H1 (cell line): ENCODE data around the gene PTPN7. TPM values are rescaled to one million over a fixed set of nuclear protein-coding genes. Genes with fewer than 3 reads are reported as not detected.

Source experiments
- CHD1 ChIP-seq: IDR thresholded peaks from 2 replicates; pipeline ENCODE4 v1.6.1; 2012; ENCODE audit warnings: low read depth, low read length, improper control_type of control experiment
- JUND ChIP-seq: IDR thresholded peaks from 2 replicates; pipeline ENCODE4 v1.6.1; 2011; ENCODE audit warnings: mild to moderate bottlenecking, improper control_type of control experiment, low read length
- POU5F1 ChIP-seq: IDR thresholded peaks from 2 replicates; pipeline ENCODE4 v1.6.1; 2011; ENCODE audit warnings: low read depth, mild to moderate bottlenecking, low read length, moderate library complexity
- polyA plus RNA-seq, 7 experiments: library from polyadenylated mRNA; depleted of rRNA in 3 of 7; stranded (reverse) in 5 of 7; unstranded in 2 of 7; fragments of >200 nt in 5 of 7; fragments of 200-250 nt in 2 of 7; gene quantifications; 1 replicate in 5 of 7; 2 replicates in 1 of 7; 4 replicates in 1 of 7; pipeline versions ENCODE4 v1.2.1 to v1.2.3, GENCODE V29; 2011 to 2013; ENCODE audit warnings: missing spikeins in 2 of 7, mixed read lengths in 2 of 7
- total RNA-seq: library from RNA; stranded (reverse); fragmentation: NEBNext Ultra II Directional; extraction: Animal tissue kit (Norgen Biotek cat#: 25700); gene quantifications from 2 replicates; pipeline ENCODE4 v1.2.1, GENCODE V29; 2021

The PTPN7 gene
- total and polyA plus RNA-seq, 2 of the 8 experiments (the other 6 are each of a cell fraction or from before 2014, with no cell fraction given) = 0.20 TPM; not detected in 1

- no peak for TF ChIP-seq JUND
- no peak for TF ChIP-seq POU5F1
- TF ChIP-seq CHD1 = no peak
These were observed 53.1 kb downstream of the PTPN7 start (continued) for GRCh38 chr1:202107321-202107761.
